H1 (cell line): ENCODE data around the gene SCYL3. TPM values are rescaled to one million over a fixed set of nuclear protein-coding genes. Genes with fewer than 3 reads are reported as not detected.

Experiments used
- CTCF ChIA-PET: fragments of 300-600 bp; sonication (Branson Sonifier 250); formaldehyde crosslinking; loops from one replicate; lab custom pipeline; 2021; ENCODE audit not compliant: partially characterized antibody; lab: Charles Lee
- POLR2A ChIA-PET: fragments of 300-600 bp; sonication (Branson Sonifier 250); formaldehyde crosslinking; loops from one replicate; lab custom pipeline; 2021; ENCODE audit warnings: inconsistent platforms; ENCODE audit not compliant: partially characterized antibody; lab: Charles Lee
- DNase-seq, 2 experiments: peaks; one replicate each; pipeline versions ENCODE4 v3.0.0 to v3.0.0-alpha.2; 2010 to 2022; ENCODE audit warnings: low spot score in 2 of 2, low read depth in 1 of 2, mixed read lengths in 1 of 2
- FAIRE-seq: peaks from 2 replicates; lab custom pipeline; 2011; peaks lifted over from hg19 to GRCh38; lab: Jason Lieb, UNC
- H2AFZ ChIP-seq: 2 replicates; pipeline ENCODE4 v1.8.1; 2012; ENCODE audit warnings: low read length, inconsistent platforms
- H2AK5ac ChIP-seq: 2 replicates; pipeline ENCODE4 v1.6.1; 2013; ENCODE audit warnings: low read depth, low read length
- H2BK120ac ChIP-seq: replicated peaks from 2 replicates; pipeline ENCODE3; 2013; ENCODE audit warnings: low read depth, low read length, inconsistent platforms
- H2BK12ac ChIP-seq: 2 replicates; pipeline ENCODE4 v1.6.1; 2013; ENCODE audit warnings: low read depth, low read length
- H2BK15ac ChIP-seq: 2 replicates; pipeline ENCODE4 v1.6.1; 2013; ENCODE audit warnings: low read length
- H2BK20ac ChIP-seq: 2 replicates; pipeline ENCODE4 v1.6.1; 2013; ENCODE audit warnings: low read length
- H2BK5ac ChIP-seq: 2 replicates; pipeline ENCODE4 v1.6.1; 2013; ENCODE audit warnings: low read depth, low read length
- H3K14ac ChIP-seq: 2 replicates; pipeline ENCODE4 v1.6.1; 2013; ENCODE audit warnings: inconsistent platforms; ENCODE audit not compliant: insufficient read length
- H3K18ac ChIP-seq: 2 replicates; pipeline ENCODE4 v1.6.1; 2013; ENCODE audit warnings: low read length; ENCODE audit errors: extremely low read depth
- H3K23ac ChIP-seq: 2 replicates; pipeline ENCODE4 v1.6.1; 2013; ENCODE audit warnings: inconsistent platforms; ENCODE audit not compliant: insufficient read length
- H3K23me2 ChIP-seq: 2 replicates; pipeline ENCODE4 v1.6.1; 2013; ENCODE audit warnings: low read depth, low read length
- H3K27ac ChIP-seq: 2 replicates; pipeline ENCODE4 v1.6.1; 2011; ENCODE audit warnings: low read depth, low read length, inconsistent platforms
- H3K27me3 ChIP-seq, 4 experiments: replicated peaks in 1 of 4; 1 replicate in 1 of 4; 2 replicates in 3 of 4; pipeline versions ENCODE4 v1.6.1 to v1.8.1; 2011 to 2013; ENCODE audit warnings: low read length in 3 of 4, mild to moderate bottlenecking in 3 of 4, inconsistent platforms in 2 of 4, mixed read lengths in 2 of 4, moderate library complexity in 1 of 4; ENCODE audit not compliant: control insufficient read depth in 3 of 4, insufficient read depth in 3 of 4; ENCODE audit errors: extremely low read depth in 1 of 4
- H3K36me3 ChIP-seq, 4 experiments: 2 replicates each; pipeline versions ENCODE4 v1.6.1 to v1.8.1; 2011 to 2013; ENCODE audit warnings: mild to moderate bottlenecking in 4 of 4, low read length in 3 of 4, moderate library complexity in 2 of 4, control low read depth in 1 of 4, inconsistent platforms in 1 of 4; ENCODE audit not compliant: insufficient read depth in 4 of 4, control insufficient read depth in 2 of 4
- H3K4ac ChIP-seq: replicated peaks from 2 replicates; pipeline ENCODE3; 2013; ENCODE audit warnings: low read length, low read depth, mixed read lengths, inconsistent platforms; ENCODE audit not compliant: insufficient read length
- H3K4me1 ChIP-seq, 4 experiments: replicated peaks in 1 of 4; 1 replicate in 1 of 4; 2 replicates in 3 of 4; pipeline versions ENCODE4 v1.6.1 to v1.8.1; 2011 to 2013; ENCODE audit warnings: low read length in 3 of 4, inconsistent platforms in 2 of 4, mixed read lengths in 1 of 4; ENCODE audit not compliant: insufficient read depth in 4 of 4, control insufficient read depth in 3 of 4
- H3K4me2 ChIP-seq, 2 experiments: 2 replicates each; pipeline versions ENCODE4 v1.6.1 to v1.8.1; 2011 to 2013; ENCODE audit warnings: low read depth in 2 of 2, low read length in 2 of 2, control low read depth in 1 of 2, inconsistent platforms in 1 of 2, mild to moderate bottlenecking in 1 of 2; ENCODE audit not compliant: insufficient read depth in 1 of 2
- H3K4me3 ChIP-seq, 4 experiments: fragments of 200-600, 300-600 bp in 1 of 4; sonication (generic), shearing (Covaris generic), sonication (Bioruptor Twin) in 1 of 4; 2 replicates each; pipeline versions ENCODE4 v1.5.1 to v1.8.1; 2011 to 2016; ENCODE audit warnings: low read length in 4 of 4, low read depth in 3 of 4, control low read depth in 2 of 4, inconsistent platforms in 2 of 4, mild to moderate bottlenecking in 2 of 4, mixed read lengths in 1 of 4, moderate library complexity in 1 of 4; ENCODE audit not compliant: insufficient read depth in 2 of 4; ENCODE audit errors: extremely low read depth in 1 of 4
- H3K56ac ChIP-seq: replicated peaks from 2 replicates; pipeline ENCODE3; 2013; ENCODE audit warnings: low read depth, mild to moderate bottlenecking, mixed read lengths, low read length, inconsistent platforms; ENCODE audit not compliant: insufficient read length
- H3K79me1 ChIP-seq: 2 replicates; pipeline ENCODE4 v1.6.1; 2013; ENCODE audit warnings: low read depth, low read length, control low read depth
- H3K79me2 ChIP-seq, 2 experiments: 2 replicates each; pipeline versions ENCODE4 v1.6.1 to v1.8.1; 2012 to 2013; ENCODE audit warnings: low read length in 2 of 2, mild to moderate bottlenecking in 2 of 2, inconsistent platforms in 1 of 2; ENCODE audit not compliant: insufficient read depth in 2 of 2, control insufficient read depth in 1 of 2
- H3K9ac ChIP-seq, 4 experiments: replicated peaks in 1 of 4; 1 replicate in 1 of 4; 2 replicates in 3 of 4; pipeline versions ENCODE4 v1.6.1 to v1.8.1; 2011 to 2013; ENCODE audit warnings: low read depth in 3 of 4, low read length in 3 of 4, control low read depth in 2 of 4, mild to moderate bottlenecking in 2 of 4, moderate library complexity in 2 of 4, inconsistent platforms in 1 of 4; ENCODE audit errors: extremely low read depth in 1 of 4
- H3K9me3 ChIP-seq, 2 experiments: 2 replicates each; pipeline versions ENCODE4 v1.6.1 to v1.8.1; 2012 to 2013; ENCODE audit warnings: mild to moderate bottlenecking in 2 of 2, moderate library complexity in 2 of 2, control low read depth in 1 of 2, inconsistent platforms in 1 of 2, low read depth in 1 of 2, low read length in 1 of 2, mixed read lengths in 1 of 2; ENCODE audit not compliant: insufficient read depth in 2 of 2
- H4K20me1 ChIP-seq, 2 experiments: replicated peaks in 1 of 2; 2 replicates each; pipeline versions ENCODE3 to v1.8.1; 2011 to 2013; ENCODE audit warnings: inconsistent platforms in 2 of 2, low read length in 2 of 2, mild to moderate bottlenecking in 1 of 2; ENCODE audit not compliant: insufficient read depth in 2 of 2, control insufficient read depth in 1 of 2
- H4K5ac ChIP-seq: 2 replicates; pipeline ENCODE4 v1.6.1; 2013; ENCODE audit warnings: low read length, low read depth, mixed read lengths, inconsistent platforms; ENCODE audit not compliant: insufficient read length
- H4K8ac ChIP-seq: 2 replicates; pipeline ENCODE4 v1.8.0; 2013; ENCODE audit warnings: mild to moderate bottlenecking, moderate library complexity, low read length, inconsistent platforms; ENCODE audit not compliant: insufficient read depth; ENCODE audit errors: extremely low read depth
- H4K91ac ChIP-seq: replicated peaks from 2 replicates; pipeline ENCODE3; 2013; ENCODE audit warnings: low read length, mixed read lengths, inconsistent platforms; ENCODE audit not compliant: insufficient read length
- BRCA1 ChIP-seq: IDR thresholded peaks from 2 replicates; pipeline ENCODE4 v1.6.1; 2012; ENCODE audit warnings: low read depth, low read length, improper control_type of control experiment
- CBX5 ChIP-seq: fragments of 300-800, 300-1000 bp; sonication (generic); IDR thresholded peaks from 2 replicates; pipeline ENCODE4 v1.7.1; 2016; ENCODE audit warnings: antibody characterized with exemption, low read length, low read depth
- POLR2A ChIP-seq, 2 experiments: IDR thresholded peaks; 1 replicate in 1 of 2; 2 replicates in 1 of 2; pipeline ENCODE4 v1.6.1; 2011; ENCODE audit warnings: low read depth in 2 of 2, low read length in 2 of 2, mild to moderate bottlenecking in 2 of 2; ENCODE audit errors: control extremely low read depth in 1 of 2
- WGBS, 2 experiments: shearing (Covaris generic) in 1 of 2; methylation state at CpG; one replicate each; pipeline versions ENCODE4 v1.1.6 to v1.1.7; 2013 to 2015; ENCODE audit warnings: low lambda C conversion rate in 2 of 2, mixed read lengths in 2 of 2, inconsistent platforms in 1 of 2, low coverage in 1 of 2, missing lambda C conversion rate in 1 of 2; ENCODE audit not compliant: insufficient replicate concordance in 2 of 2, insufficient coverage in 1 of 2, insufficient read length in 1 of 2; ENCODE audit errors: extremely low coverage in 1 of 2, missing lambda C conversion rate in 1 of 2; 5-methylcytosine and 5-hydroxymethylcytosine counted together
- polyA plus RNA-seq, 7 experiments: library from polyadenylated mRNA; depleted of rRNA in 3 of 7; stranded (reverse) in 5 of 7; unstranded in 2 of 7; fragments of >200 nt in 5 of 7; fragments of 200-250 nt in 2 of 7; gene quantifications; 1 replicate in 5 of 7; 2 replicates in 1 of 7; 4 replicates in 1 of 7; pipeline versions ENCODE4 v1.2.1 to v1.2.3, GENCODE V29; 2011 to 2013; ENCODE audit warnings: missing spikeins in 2 of 7, mixed read lengths in 2 of 7
- total RNA-seq: library from RNA; stranded (reverse); fragmentation: NEBNext Ultra II Directional; extraction: Animal tissue kit (Norgen Biotek cat#: 25700); gene quantifications from 2 replicates; pipeline ENCODE4 v1.2.1, GENCODE V29; 2021

SCYL3 gene
- total and polyA plus RNA-seq, 2 of the 8 experiments (the other 6 are each of a cell fraction or from before 2014, with no cell fraction given), result 2.7 to 5.3 TPM

GRCh38 chr1:169859001-169859400 lies 34.7 kb downstream of the SCYL3 start:
- no peak overlapping the region for H4K91ac ChIP-seq
- no peak overlapping the region for H2BK15ac ChIP-seq
- H3K9me3 ChIP-seq, result no peaks in the 10 kb centered on the region
- DNase-seq (no peak), FAIRE-seq (no peak)
- H3K56ac ChIP-seq, result no peak overlapping the region
- H3K36me3 ChIP-seq, result peaks cover 8 to 69% (median 27%) of the 10 kb centered on the region in 4 experiments; a peak in 7 of 8 replicates
- no peak overlapping the region for H4K5ac ChIP-seq
- no peaks in the 10 kb centered on the region for H3K4me1 ChIP-seq
- no peaks in the 10 kb centered on the region for H3K23me2 ChIP-seq
- H3K18ac ChIP-seq, result no peak overlapping the region
- WGBS, 2 experiments, result 77% methylated on average over 4 of the region's 4 CpGs; no CpG with 5 or more reads in 1 of the 2 experiments
- POLR2A ChIA-PET, result no interaction called here
- H4K8ac ChIP-seq, result no peak overlapping the region
- no peak overlapping the region for H3K27ac ChIP-seq
- H4K20me1 ChIP-seq, result no peaks in the 10 kb centered on the region
- H2BK20ac ChIP-seq, result no peak overlapping the region
- no peak overlapping the region for H3K4ac ChIP-seq
- no peak overlapping the region for H3K4me2 ChIP-seq
- CTCF ChIA-PET, result no interaction called here
- no peak overlapping the region for H3K14ac ChIP-seq
- no peaks in the 10 kb centered on the region for H3K79me2 ChIP-seq
- no peak overlapping the region; a peak in 1 of 8 replicates for H3K4me3 ChIP-seq
- H3K23ac ChIP-seq, result no peak overlapping the region
- no peak overlapping the region for H3K9ac ChIP-seq
- H3K79me1 ChIP-seq, result no peaks in the 10 kb centered on the region
- no peaks in the 10 kb centered on the region for H3K27me3 ChIP-seq
- no peak overlapping the region for H2BK12ac ChIP-seq
- H2AFZ ChIP-seq, result no peak overlapping the region
- no peak overlapping the region for H2AK5ac ChIP-seq
- H2BK5ac ChIP-seq, result no peak overlapping the region
- H2BK120ac ChIP-seq, result no peak overlapping the region
- TF ChIP-seq CBX5 (no peak), BRCA1 (no peak), POLR2A (IDR thresholded peaks at IDR 0.05; ENCODE audit: control extremely low read depth in 1 of 2, low read depth in 2 of 2, low read length in 2 of 2) (no peak)
